Fibroblast of lung (primary cell): ENCODE results near the gene CXCL17.

Experiments
- CTCF ChIP-seq, 2 donors: IDR thresholded peaks in 1 of 2; conservative IDR thresholded peaks in 1 of 2; 1 replicate in 1 of 2; 2 replicates in 1 of 2; pipeline ENCODE4 v1.5.1; 2011 to 2012; ENCODE audit warnings: low read length in 2 of 2, control low read depth in 1 of 2, inconsistent platforms in 1 of 2, low read depth in 1 of 2, mild to moderate bottlenecking in 1 of 2
- EZH2 ChIP-seq: IDR thresholded peaks from 2 replicates; pipeline ENCODE4 v1.5.1; 2012; ENCODE audit warnings: low read length, control low read depth, mild to moderate bottlenecking; ENCODE audit errors: missing control alignments

GRCh38 chr19:42402376-42403116 lies 40.2 kb downstream of the CXCL17 start:
- no peak for TF ChIP-seq CTCF (conservative IDR thresholded peaks at IDR 0.05 in 1 of 2, IDR thresholded peaks at IDR 0.05 in 1 of 2; ENCODE audit: low read depth in 1 of 2, low read length in 2 of 2)
- no peak for TF ChIP-seq EZH2
